PC-9 (cell line): Measurements from ENCODE around the gene TRIP11. TPM values are rescaled to one million over a fixed set of nuclear protein-coding genes. Genes with fewer than 3 reads are reported as not detected.

ENCODE experiments used
- BruUV-seq: library from RNA; stranded (reverse); fragments of 400-500 nt; replicated peaks from 2 replicates; lab custom pipeline; 2021; lab: Mats Ljungman, UMichigan
- CTCF ChIA-PET: fragments of 300-600 bp; sonication (Branson Sonifier 250); formaldehyde crosslinking; loops from one replicate; lab custom pipeline; 2022; ENCODE audit warnings: antibody characterized with exemption; lab: Charles Lee
- POLR2A ChIA-PET: fragments of 300-600 bp; sonication (Branson Sonifier 250); formaldehyde crosslinking; loops from one replicate; lab custom pipeline; 2022; ENCODE audit warnings: antibody characterized with exemption; ENCODE audit not compliant: unreplicated experiment; lab: Charles Lee
- DNase-seq, 2 experiments: peaks; one replicate each; pipeline versions ENCODE4 v3.0.0 to v3.0.0-alpha.2; 2015 to 2022; ENCODE audit warnings: mixed read lengths in 1 of 2
- H2AFZ ChIP-seq: fragments of 200-600 bp; sonication (generic); 2 replicates; pipeline ENCODE4 v1.8.1; 2017; ENCODE audit warnings: antibody characterized with exemption
- H3F3A ChIP-seq: fragments of 200-600 bp; sonication (generic); 2 replicates; pipeline ENCODE4 v1.8.1; 2017; ENCODE audit warnings: antibody characterized with exemption, mild to moderate bottlenecking, low read depth; ENCODE audit not compliant: insufficient read depth
- H3K27ac ChIP-seq: fragments of 200-600 bp; sonication (generic); 2 replicates; pipeline ENCODE4 v1.6.1; 2016; ENCODE audit warnings: mixed run types
- H3K27me3 ChIP-seq: fragments of 200-600 bp; sonication (generic); 2 replicates; pipeline ENCODE4 v1.6.1; 2016; ENCODE audit warnings: low read depth, mixed run types; ENCODE audit not compliant: insufficient read depth
- H3K36me3 ChIP-seq: fragments of 200-600 bp; sonication (generic); 2 replicates; pipeline ENCODE4 v1.6.1; 2016; ENCODE audit warnings: low read depth, mixed run types
- H3K4me1 ChIP-seq: fragments of 200-600 bp; sonication (generic); replicated peaks from 2 replicates; pipeline ENCODE4 v1.6.1; 2016; ENCODE audit warnings: mixed run types; ENCODE audit not compliant: insufficient read depth
- H3K4me2 ChIP-seq: fragments of 200-600 bp; sonication (generic); 2 replicates; pipeline ENCODE4 v1.6.1; 2017; ENCODE audit warnings: mixed run types
- H3K4me3 ChIP-seq: fragments of 200-600 bp; sonication (generic); 2 replicates; pipeline ENCODE4 v1.6.1; 2016; ENCODE audit warnings: mixed run types
- H3K79me2 ChIP-seq: fragments of 200-600 bp; sonication (generic); 2 replicates; pipeline ENCODE4 v1.6.1; 2017; ENCODE audit warnings: low read depth, mixed run types
- H3K9me2 ChIP-seq: fragments of 200-600 bp; sonication (generic); 2 replicates; pipeline ENCODE4 v1.8.1; 2017; ENCODE audit warnings: mild to moderate bottlenecking; ENCODE audit not compliant: insufficient read depth
- H3K9me3 ChIP-seq: fragments of 200-600 bp; sonication (generic); 2 replicates; pipeline ENCODE4 v1.8.1; 2016; ENCODE audit warnings: low read depth; ENCODE audit not compliant: insufficient read depth
- H4K20me1 ChIP-seq: fragments of 200-600 bp; sonication (generic); 2 replicates; pipeline ENCODE4 v1.8.1; 2017; ENCODE audit not compliant: insufficient read depth
- EZH2 ChIP-seq: fragments of 200-600 bp; sonication (generic); IDR thresholded peaks from 2 replicates; pipeline ENCODE4 v1.8.0; 2017; ENCODE audit warnings: antibody characterized with exemption, low read depth
- intact Hi-C: fragments of 100-400 bp; cut with micrococcal nuclease; formaldehyde crosslinking; loops from one replicate; pipeline ENCODE4 v1.10.0; 2022; ENCODE audit not compliant: unreplicated experiment
- total RNA-seq: library from RNA; stranded (reverse); gene quantifications from 2 replicates; pipeline ENCODE4 v1.2.3, GENCODE V29; 2021
- TF ChIP-seq, protein P1 (sequence below): fragments of 200-600 bp; sonication (generic); conservative IDR thresholded peaks from 2 replicates; pipeline ENCODE4 v1.6.1; 2017; ENCODE audit warnings: mixed run types, antibody characterized with exemption, mild to moderate bottlenecking, moderate library complexity

The TRIP11 gene
- total RNA-seq, 1 experiment from 2014 or later = 22.0 TPM

DNA sequence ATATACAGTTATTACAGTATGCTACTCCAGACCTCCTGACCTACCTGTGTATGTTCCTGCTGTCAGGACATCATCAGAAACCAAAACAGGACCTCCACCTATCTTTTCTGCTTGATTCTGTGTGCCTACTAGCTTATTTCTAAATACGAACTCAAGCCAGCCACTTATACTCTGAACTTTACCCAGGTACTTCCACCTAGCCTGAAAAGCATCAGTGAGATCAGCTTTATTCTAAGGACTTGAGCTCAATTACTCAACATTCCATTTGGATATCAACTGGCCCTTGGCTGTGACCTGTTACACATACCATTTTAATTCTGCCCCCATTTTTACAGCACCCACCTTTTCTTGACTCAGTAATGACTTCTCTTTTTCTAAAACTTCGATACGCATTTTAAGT is 29.2 kb downstream of the TRIP11 start:
- intact Hi-C loops = no loop called here
- no peak for DNase-seq
- Histone ChIP-seq H3F3A (no peaks in the 10 kb centered on the region), H3K27me3 (no peaks in the 10 kb centered on the region), H3K27ac (no peak overlapping the region), H3K4me2 (no peak overlapping the region), H3K4me1 (no peaks in the 10 kb centered on the region), H4K20me1 (no peaks in the 10 kb centered on the region), H3K9me2 (no peaks in the 10 kb centered on the region), H3K36me3 (peaks cover 4% of the 10 kb centered on the region; the same call in 1 of the 2 replicates), H3K79me2 (no peaks in the 10 kb centered on the region), H3K4me3 (no peak overlapping the region), H2AFZ (no peak overlapping the region), H3K9me3 (no peaks in the 10 kb centered on the region)
- BruUV-seq = no TSS peak
- ChIA-PET POLR2A (no interaction called here), CTCF (no interaction called here)
- TF ChIP-seq EZH2 = no peak
- TF ChIP-seq, protein P1, sequence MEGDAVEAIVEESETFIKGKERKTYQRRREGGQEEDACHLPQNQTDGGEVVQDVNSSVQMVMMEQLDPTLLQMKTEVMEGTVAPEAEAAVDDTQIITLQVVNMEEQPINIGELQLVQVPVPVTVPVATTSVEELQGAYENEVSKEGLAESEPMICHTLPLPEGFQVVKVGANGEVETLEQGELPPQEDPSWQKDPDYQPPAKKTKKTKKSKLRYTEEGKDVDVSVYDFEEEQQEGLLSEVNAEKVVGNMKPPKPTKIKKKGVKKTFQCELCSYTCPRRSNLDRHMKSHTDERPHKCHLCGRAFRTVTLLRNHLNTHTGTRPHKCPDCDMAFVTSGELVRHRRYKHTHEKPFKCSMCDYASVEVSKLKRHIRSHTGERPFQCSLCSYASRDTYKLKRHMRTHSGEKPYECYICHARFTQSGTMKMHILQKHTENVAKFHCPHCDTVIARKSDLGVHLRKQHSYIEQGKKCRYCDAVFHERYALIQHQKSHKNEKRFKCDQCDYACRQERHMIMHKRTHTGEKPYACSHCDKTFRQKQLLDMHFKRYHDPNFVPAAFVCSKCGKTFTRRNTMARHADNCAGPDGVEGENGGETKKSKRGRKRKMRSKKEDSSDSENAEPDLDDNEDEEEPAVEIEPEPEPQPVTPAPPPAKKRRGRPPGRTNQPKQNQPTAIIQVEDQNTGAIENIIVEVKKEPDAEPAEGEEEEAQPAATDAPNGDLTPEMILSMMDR = no peak

DNA sequence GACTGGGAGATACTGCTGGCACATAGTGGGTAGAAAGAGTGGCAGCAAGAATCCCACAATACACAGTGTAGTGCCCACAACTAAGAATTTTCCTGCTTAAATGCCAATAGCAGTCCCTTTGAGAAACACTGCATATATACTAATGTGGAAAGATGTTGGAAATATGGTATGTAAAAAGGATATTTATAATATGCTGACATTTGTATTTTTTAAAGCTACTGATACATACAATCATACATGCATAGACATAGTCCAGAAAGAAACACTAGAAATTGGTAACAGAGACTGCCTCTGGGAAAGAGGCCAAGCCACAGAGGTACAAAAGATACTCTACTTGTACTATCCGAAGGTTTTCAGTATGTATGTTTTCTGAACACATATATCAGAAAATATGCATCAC is 30.3 kb downstream of the TRIP11 start:
- no TSS peak for BruUV-seq
- CTCF ChIA-PET = no interaction called here

DNA sequence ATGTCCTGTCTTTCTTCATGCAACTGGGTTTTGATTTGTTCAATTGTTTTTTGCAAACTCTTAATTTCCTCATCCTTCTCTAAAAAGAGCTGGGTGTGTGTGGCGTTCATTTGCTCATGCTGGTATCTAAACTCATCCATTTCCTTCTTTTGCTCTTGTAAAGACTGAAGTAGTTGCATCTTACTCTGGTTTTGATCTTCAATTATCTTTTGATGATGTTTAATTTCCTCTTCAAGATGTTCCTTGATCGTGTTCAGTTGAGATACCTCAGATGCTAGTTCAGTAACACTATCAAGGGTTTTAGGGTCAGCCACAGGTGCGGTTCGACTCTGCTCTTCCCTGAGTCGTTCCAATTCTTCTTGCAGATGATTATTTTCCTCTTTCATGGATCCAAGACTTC is 34.8 kb downstream of the TRIP11 start:
- DNase-seq = no peak
- BruUV-seq = no TSS peak
- Histone ChIP-seq H3K4me1 (no peaks in the 10 kb centered on the region), H3K4me3 (no peak overlapping the region), H3K27ac (no peak overlapping the region), H3K27me3 (no peaks in the 10 kb centered on the region), H3K36me3 (0 out of 2 replicates have a peak, but pooled peaks cover 3% of the 10 kb centered on the region), H3F3A (no peaks in the 10 kb centered on the region), H3K79me2 (no peaks in the 10 kb centered on the region), H3K4me2 (no peak overlapping the region), H4K20me1 (no peaks in the 10 kb centered on the region), H2AFZ (no peak overlapping the region), H3K9me3 (no peaks in the 10 kb centered on the region), H3K9me2 (no peaks in the 10 kb centered on the region)
- CTCF ChIA-PET = no interaction called here
- TF ChIP-seq, protein P1 = no peak
- TF ChIP-seq EZH2 = no peak
- intact Hi-C loops = no loop called here
- POLR2A ChIA-PET = no interaction called here

More for the DNA sequence above, 30.3 kb downstream of the TRIP11 start:
- Histone ChIP-seq H3K4me3 (no peak overlapping the region), H3K9me2 (no peaks in the 10 kb centered on the region), H3K4me1 (no peaks in the 10 kb centered on the region), H2AFZ (no peak overlapping the region), H3K9me3 (no peaks in the 10 kb centered on the region), H3K27me3 (no peaks in the 10 kb centered on the region), H3K36me3 (peaks cover 7% of the 10 kb centered on the region; the same call in 1 of the 2 replicates), H4K20me1 (no peaks in the 10 kb centered on the region), H3K27ac (no peak overlapping the region), H3F3A (no peaks in the 10 kb centered on the region), H3K4me2 (no peak overlapping the region), H3K79me2 (no peaks in the 10 kb centered on the region)
- TF ChIP-seq, protein P1 = no peak
- no peak for TF ChIP-seq EZH2
- POLR2A ChIA-PET = no interaction called here
- intact Hi-C loops = no loop called here
- DNase-seq = no peak
